Brain microvascular endothelial cell (primary cell): Measurements from ENCODE around the gene ALK.

Experiments used
- DNase-seq: peaks from one replicate; pipeline ENCODE4 v3.0.0-alpha.2; 2020
- H3K27ac ChIP-seq: fragments of 250-450 bp; sonication (Bioruptor Pico); 2 replicates; pipeline ENCODE4 v1.5.1; 2020; ENCODE audit warnings: mild to moderate bottlenecking, moderate library complexity
- H3K27me3 ChIP-seq: fragments of 250-450 bp; sonication (Bioruptor Pico); replicated peaks from 2 replicates; pipeline ENCODE4 v1.5.1; 2020; ENCODE audit warnings: mild to moderate bottlenecking
- H3K36me3 ChIP-seq: fragments of 250-450 bp; sonication (Bioruptor Pico); replicated peaks from 2 replicates; pipeline ENCODE4 v1.5.1; 2020; ENCODE audit warnings: mild to moderate bottlenecking
- H3K4me3 ChIP-seq: 2 replicates; pipeline ENCODE4 v1.5.1; 2011; ENCODE audit warnings: low read depth, mild to moderate bottlenecking, control low read depth, low read length, moderate library complexity
- in situ Hi-C: cut with HindIII; loops from 2 replicates; pipeline ENCODE4 v1.10.0; 2017; ENCODE audit warnings: low sequenced_read_pairs, low pct_ligation_motif_present
- TF ChIP-seq, protein P1 (sequence below): IDR thresholded peaks from 2 replicates; pipeline ENCODE4 v1.5.1; 2011; ENCODE audit warnings: low read depth, mild to moderate bottlenecking, moderate library complexity, low read length, control low read depth, inconsistent platforms; ENCODE audit errors: missing control alignments

The ALK gene

GRCh38 chr2:29215073-29215472, 706.3 kb downstream of the ALK start:
- no peak for DNase-seq
- Histone ChIP-seq H3K27me3 (no peaks in the 10 kb centered on the region), H3K4me3 (no peak overlapping the region), H3K36me3 (no peaks in the 10 kb centered on the region), H3K27ac (no peak overlapping the region)
- in situ Hi-C loops = no loop called here
- TF ChIP-seq, protein P1, sequence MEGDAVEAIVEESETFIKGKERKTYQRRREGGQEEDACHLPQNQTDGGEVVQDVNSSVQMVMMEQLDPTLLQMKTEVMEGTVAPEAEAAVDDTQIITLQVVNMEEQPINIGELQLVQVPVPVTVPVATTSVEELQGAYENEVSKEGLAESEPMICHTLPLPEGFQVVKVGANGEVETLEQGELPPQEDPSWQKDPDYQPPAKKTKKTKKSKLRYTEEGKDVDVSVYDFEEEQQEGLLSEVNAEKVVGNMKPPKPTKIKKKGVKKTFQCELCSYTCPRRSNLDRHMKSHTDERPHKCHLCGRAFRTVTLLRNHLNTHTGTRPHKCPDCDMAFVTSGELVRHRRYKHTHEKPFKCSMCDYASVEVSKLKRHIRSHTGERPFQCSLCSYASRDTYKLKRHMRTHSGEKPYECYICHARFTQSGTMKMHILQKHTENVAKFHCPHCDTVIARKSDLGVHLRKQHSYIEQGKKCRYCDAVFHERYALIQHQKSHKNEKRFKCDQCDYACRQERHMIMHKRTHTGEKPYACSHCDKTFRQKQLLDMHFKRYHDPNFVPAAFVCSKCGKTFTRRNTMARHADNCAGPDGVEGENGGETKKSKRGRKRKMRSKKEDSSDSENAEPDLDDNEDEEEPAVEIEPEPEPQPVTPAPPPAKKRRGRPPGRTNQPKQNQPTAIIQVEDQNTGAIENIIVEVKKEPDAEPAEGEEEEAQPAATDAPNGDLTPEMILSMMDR = no peak

- TF ChIP-seq, protein P1 = no peak
- Histone ChIP-seq H3K36me3 (no peaks in the 10 kb centered on the region), H3K4me3 (no peak overlapping the region), H3K27ac (no peak overlapping the region), H3K27me3 (no peaks in the 10 kb centered on the region)
- no peak for DNase-seq
- in situ Hi-C loops = no loop called here
These were observed 707.5 kb downstream of the ALK start for GRCh38 chr2:29213888-29214291.

- TF ChIP-seq, protein P1 = peak; percentile 60
- Histone ChIP-seq H3K27ac (no peak overlapping the region), H3K4me3 (no peak overlapping the region), H3K36me3 (no peaks in the 10 kb centered on the region), H3K27me3 (no peaks in the 10 kb centered on the region)
- DNase-seq = no peak
- in situ Hi-C loops = no loop called here
These were observed 709.4 kb downstream of the ALK start for GRCh38 chr2:29212009-29212408.

DNA sequence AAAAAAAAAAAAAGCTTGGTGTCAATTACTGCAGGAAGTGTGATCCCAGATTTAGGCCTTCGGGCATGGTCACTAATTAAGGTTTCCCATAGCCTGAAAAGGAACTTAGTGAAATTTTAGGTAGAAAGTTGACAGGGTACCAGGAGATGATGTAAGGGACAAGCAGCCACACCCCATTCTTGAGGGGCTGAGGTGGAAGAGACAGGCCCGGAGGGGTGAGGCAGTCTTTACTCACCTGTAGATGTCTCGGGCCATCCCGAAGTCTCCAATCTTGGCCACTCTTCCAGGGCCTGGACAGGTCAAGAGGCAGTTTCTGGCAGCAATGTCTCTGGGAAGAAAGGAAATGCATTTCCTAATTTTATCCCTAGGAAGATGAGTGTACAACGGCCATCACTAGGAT, 711.8 kb downstream of the ALK start:
- TF ChIP-seq, protein P1 = no peak
- no peak for DNase-seq
- no peak overlapping the region for H3K27ac ChIP-seq
- H3K27me3 ChIP-seq = no peaks in the 10 kb centered on the region
- in situ Hi-C loops = no loop called here
- H3K36me3 ChIP-seq = no peaks in the 10 kb centered on the region
- H3K4me3 ChIP-seq = no peak overlapping the region

DNA sequence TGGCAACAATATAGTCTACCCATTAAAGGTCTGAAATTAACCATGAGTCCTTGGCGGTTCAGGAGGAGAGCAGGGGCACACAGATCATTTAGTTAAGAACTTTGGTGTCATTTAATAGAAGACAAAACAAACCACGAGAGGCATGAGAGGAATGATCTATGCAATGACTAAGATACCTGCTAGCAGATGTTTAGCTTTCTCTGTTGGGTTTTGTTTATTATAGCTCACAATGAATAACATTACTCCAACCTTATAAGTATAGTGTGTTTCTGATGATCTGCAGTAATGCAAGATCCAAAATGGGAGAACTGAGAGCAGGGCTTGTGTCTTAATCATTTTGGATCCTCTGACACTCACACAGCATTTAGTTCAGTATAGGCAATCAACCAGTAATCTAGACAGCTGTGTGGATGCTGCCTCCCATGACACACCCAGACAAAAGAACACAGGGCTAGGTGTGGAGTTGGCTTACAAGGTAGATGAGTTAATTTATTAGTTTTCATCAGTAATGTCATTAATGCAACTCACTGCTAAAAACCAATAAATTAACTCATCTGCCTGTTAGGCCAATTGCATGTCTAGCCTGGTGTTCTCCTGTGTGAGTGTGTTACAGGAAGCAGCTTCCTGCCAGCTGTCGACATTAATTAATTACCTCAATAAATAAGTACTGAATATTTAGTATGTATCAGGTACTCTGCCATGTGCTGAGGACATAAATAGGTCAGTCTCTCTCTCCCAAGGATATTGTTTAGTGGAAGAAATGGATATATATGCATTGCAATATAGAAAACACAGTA, 713.8 kb downstream of the ALK start:
- TF ChIP-seq, protein P1 = no peak
- H3K27me3 ChIP-seq = no peaks in the 10 kb centered on the region
- no peaks in the 10 kb centered on the region for H3K36me3 ChIP-seq
- no peak overlapping the region for H3K4me3 ChIP-seq
- in situ Hi-C loops = no loop called here
- no peak for DNase-seq
- H3K27ac ChIP-seq = no peak overlapping the region

DNA sequence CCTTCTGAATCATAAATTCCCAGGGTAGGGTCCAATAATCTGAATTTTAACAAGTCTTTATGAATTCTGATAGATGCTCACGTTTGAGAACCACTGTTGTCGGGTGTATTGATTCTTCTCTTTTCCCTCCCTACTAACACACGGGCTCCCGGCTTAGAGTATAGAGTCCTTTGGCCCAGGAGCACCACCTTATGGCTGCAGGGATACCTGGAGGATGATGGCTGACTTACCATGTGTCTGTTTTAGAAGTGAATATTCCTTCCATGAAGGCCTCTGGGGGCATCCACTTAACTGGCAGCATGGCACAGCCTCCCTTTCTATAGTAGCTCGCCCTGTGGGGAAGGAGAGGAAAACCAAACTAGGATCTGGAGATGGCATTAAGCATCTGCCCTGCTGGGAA, 714.4 kb downstream of the ALK start:
- Histone ChIP-seq H3K27ac (no peak overlapping the region), H3K4me3 (no peak overlapping the region), H3K27me3 (no peaks in the 10 kb centered on the region), H3K36me3 (no peaks in the 10 kb centered on the region)
- TF ChIP-seq, protein P1 = peak; percentile 22
- DNase-seq = no peak
- in situ Hi-C loops = no loop called here
